PC-3 (cell line): ENCODE results near the gene ACADL. TPM values are rescaled to one million over a fixed set of nuclear protein-coding genes. Genes with fewer than 3 reads are reported as not detected.

ENCODE experiments used
- ATAC-seq: fragments of 200-7000 bp; cut with Tn5 transposase; 2 replicates; pipeline ENCODE4 v1.9.1; 2020; ENCODE audit warnings: mild to moderate bottlenecking, moderate library complexity
- BruUV-seq: library from RNA; stranded (reverse); fragments of 400-500 nt; replicated peaks from 2 replicates; lab custom pipeline; 2021; lab: Mats Ljungman, UMichigan
- CTCF ChIA-PET: fragments of 300-600 bp; sonication (Branson Sonifier 250); formaldehyde crosslinking; loops from one replicate; lab custom pipeline; 2022; ENCODE audit warnings: antibody characterized with exemption; lab: Charles Lee
- POLR2A ChIA-PET: fragments of 300-600 bp; sonication (Branson Sonifier 250); formaldehyde crosslinking; loops from one replicate; lab custom pipeline; 2022; ENCODE audit warnings: antibody characterized with exemption; ENCODE audit not compliant: unreplicated experiment; lab: Charles Lee
- DNase-seq: peaks from one replicate; pipeline ENCODE4 v3.0.0-alpha.2; 2015
- H2AFZ ChIP-seq: fragments of 300-600 bp; sonication (generic); 2 replicates; pipeline ENCODE4 v1.6.0; 2016; ENCODE audit warnings: antibody characterized with exemption, low read length
- H3F3A ChIP-seq: fragments of 300-600 bp; sonication (generic); one replicate; pipeline ENCODE4 v1.6.0; 2017; ENCODE audit warnings: antibody characterized with exemption, low read length, control low read depth, mild to moderate bottlenecking; ENCODE audit not compliant: unreplicated experiment
- H3K27ac ChIP-seq: fragments of 300-600 bp; sonication (generic); 2 replicates; pipeline ENCODE4 v1.5.1; 2016; ENCODE audit warnings: mild to moderate bottlenecking, low read length
- H3K27me3 ChIP-seq: fragments of 300-600 bp; sonication (generic); 2 replicates; pipeline ENCODE4 v1.6.1; 2016; ENCODE audit warnings: low read length, mixed read lengths
- H3K36me3 ChIP-seq: fragments of 300-600 bp; sonication (generic); 2 replicates; pipeline ENCODE4 v1.6.1; 2016; ENCODE audit warnings: low read depth, mixed run types, low read length, mixed read lengths
- H3K4me1 ChIP-seq: fragments of 300-600 bp; sonication (generic); 2 replicates; pipeline ENCODE4 v1.5.1; 2016; ENCODE audit warnings: low read length; ENCODE audit not compliant: insufficient read depth
- H3K4me2 ChIP-seq: fragments of 300-600 bp; sonication (generic); 2 replicates; pipeline ENCODE4 v1.6.0; 2016; ENCODE audit warnings: low read length
- H3K4me3 ChIP-seq: fragments of 300-600 bp; sonication (generic); 2 replicates; pipeline ENCODE4 v1.5.1; 2016; ENCODE audit warnings: mild to moderate bottlenecking, low read length, mixed read lengths
- H3K79me2 ChIP-seq: fragments of 300-600 bp; sonication (generic); 2 replicates; pipeline ENCODE4 v1.6.1; 2017; ENCODE audit warnings: low read length, mixed read lengths
- H3K9ac ChIP-seq: fragments of 300-600 bp; sonication (generic); 2 replicates; pipeline ENCODE4 v1.6.0; 2016; ENCODE audit warnings: mild to moderate bottlenecking, low read length
- H3K9me2 ChIP-seq: fragments of 300-600 bp; sonication (generic); replicated peaks from 2 replicates; pipeline ENCODE4 v1.6.1; 2016; ENCODE audit warnings: mixed run types, low read length, mixed read lengths
- H3K9me3 ChIP-seq: fragments of 300-600 bp; sonication (generic); 2 replicates; pipeline ENCODE4 v1.6.1; 2016; ENCODE audit warnings: low read length, mixed read lengths
- H4K20me1 ChIP-seq: fragments of 300-600 bp; sonication (generic); 2 replicates; pipeline ENCODE4 v1.6.1; 2016; ENCODE audit warnings: low read length, mixed read lengths
- EZH2 ChIP-seq: fragments of 300-600 bp; sonication (generic); IDR thresholded peaks from one replicate; pipeline ENCODE4 v1.6.1; 2017; ENCODE audit warnings: antibody characterized with exemption, mild to moderate bottlenecking, low read length; ENCODE audit not compliant: unreplicated experiment
- EZH2phosphoT487 ChIP-seq: fragments of 300-600 bp; sonication (generic); IDR thresholded peaks from 2 replicates; pipeline ENCODE4 v1.6.1; 2018; ENCODE audit warnings: mild to moderate bottlenecking, antibody characterized with exemption, low read length, borderline replicate concordance
- intact Hi-C: fragments of 100-400 bp; cut with micrococcal nuclease; formaldehyde crosslinking; loops from 2 replicates; pipeline ENCODE4 v1.9.0; 2023
- total RNA-seq: library from RNA; depleted of rRNA; stranded (reverse); fragments of >200 nt; gene quantifications from 2 replicates; pipeline ENCODE4 v1.2.3, GENCODE V29; 2014
- TF ChIP-seq, protein P1 (sequence below): fragments of 300-600 bp; sonication (generic); conservative IDR thresholded peaks from 2 replicates; pipeline ENCODE4 v1.5.1; 2017; ENCODE audit warnings: antibody characterized with exemption, low read depth, mild to moderate bottlenecking, low read length

Gene ACADL
- total RNA-seq, 1 experiment from 2014 or later: 0.07 TPM

- Histone ChIP-seq H3K4me2 (peak within 1 kb of the TSS; percentile 95), H4K20me1 (no peaks in the 10 kb centered on the region), H3K9ac (peak within 1 kb of the TSS; percentile 66), H3K9me3 (no peaks in the 10 kb centered on the region), H3K4me1 (peaks cover 17% of the 10 kb centered on the region), H3K4me3 (peak within 1 kb of the TSS; percentile 75), H3K79me2 (peaks cover 14% of the 10 kb centered on the region; the same call in 1 of the 2 replicates), H3K27ac (peak within 1 kb of the TSS; percentile 60), H3F3A (peaks cover 6% of the 10 kb centered on the region), H3K36me3 (no peaks in the 10 kb centered on the region), H3K27me3 (no peaks in the 10 kb centered on the region; the same call in 1 of the 2 replicates), H2AFZ (peak within 1 kb of the TSS; percentile 98), H3K9me2 (no peaks in the 10 kb centered on the region)
- BruUV-seq: TSS peak; percentile 32
- DNase-seq (peak; percentile 95), ATAC-seq (peak; percentile 84)
- intact Hi-C loops: loop anchor here (2.0 to 5.0 kb wide), 4 partner anchors 23 to 305 kb away; partner anchors contain the start of genes LANCL1 and RPE
- ChIA-PET CTCF (interaction anchor here (0.6 kb wide), 1 partner anchor 803 kb away, joined by 5 read pairs; no protein-coding TSS in a partner anchor), POLR2A (no interaction called here)
- TF ChIP-seq EZH2 (no peak), EZH2phosphoT487 (no peak)
- TF ChIP-seq, protein P1, sequence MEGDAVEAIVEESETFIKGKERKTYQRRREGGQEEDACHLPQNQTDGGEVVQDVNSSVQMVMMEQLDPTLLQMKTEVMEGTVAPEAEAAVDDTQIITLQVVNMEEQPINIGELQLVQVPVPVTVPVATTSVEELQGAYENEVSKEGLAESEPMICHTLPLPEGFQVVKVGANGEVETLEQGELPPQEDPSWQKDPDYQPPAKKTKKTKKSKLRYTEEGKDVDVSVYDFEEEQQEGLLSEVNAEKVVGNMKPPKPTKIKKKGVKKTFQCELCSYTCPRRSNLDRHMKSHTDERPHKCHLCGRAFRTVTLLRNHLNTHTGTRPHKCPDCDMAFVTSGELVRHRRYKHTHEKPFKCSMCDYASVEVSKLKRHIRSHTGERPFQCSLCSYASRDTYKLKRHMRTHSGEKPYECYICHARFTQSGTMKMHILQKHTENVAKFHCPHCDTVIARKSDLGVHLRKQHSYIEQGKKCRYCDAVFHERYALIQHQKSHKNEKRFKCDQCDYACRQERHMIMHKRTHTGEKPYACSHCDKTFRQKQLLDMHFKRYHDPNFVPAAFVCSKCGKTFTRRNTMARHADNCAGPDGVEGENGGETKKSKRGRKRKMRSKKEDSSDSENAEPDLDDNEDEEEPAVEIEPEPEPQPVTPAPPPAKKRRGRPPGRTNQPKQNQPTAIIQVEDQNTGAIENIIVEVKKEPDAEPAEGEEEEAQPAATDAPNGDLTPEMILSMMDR: no peak
Measured at GRCh38 chr2:210171309-210172218, 53.7 kb downstream of the ACADL start, which contains the start of gene KANSL1L. TSS of gene KANSL1L (minus strand) at chr2:210171409. CDS start at chr2:210154582, 16,827 bp downstream.

DNA sequence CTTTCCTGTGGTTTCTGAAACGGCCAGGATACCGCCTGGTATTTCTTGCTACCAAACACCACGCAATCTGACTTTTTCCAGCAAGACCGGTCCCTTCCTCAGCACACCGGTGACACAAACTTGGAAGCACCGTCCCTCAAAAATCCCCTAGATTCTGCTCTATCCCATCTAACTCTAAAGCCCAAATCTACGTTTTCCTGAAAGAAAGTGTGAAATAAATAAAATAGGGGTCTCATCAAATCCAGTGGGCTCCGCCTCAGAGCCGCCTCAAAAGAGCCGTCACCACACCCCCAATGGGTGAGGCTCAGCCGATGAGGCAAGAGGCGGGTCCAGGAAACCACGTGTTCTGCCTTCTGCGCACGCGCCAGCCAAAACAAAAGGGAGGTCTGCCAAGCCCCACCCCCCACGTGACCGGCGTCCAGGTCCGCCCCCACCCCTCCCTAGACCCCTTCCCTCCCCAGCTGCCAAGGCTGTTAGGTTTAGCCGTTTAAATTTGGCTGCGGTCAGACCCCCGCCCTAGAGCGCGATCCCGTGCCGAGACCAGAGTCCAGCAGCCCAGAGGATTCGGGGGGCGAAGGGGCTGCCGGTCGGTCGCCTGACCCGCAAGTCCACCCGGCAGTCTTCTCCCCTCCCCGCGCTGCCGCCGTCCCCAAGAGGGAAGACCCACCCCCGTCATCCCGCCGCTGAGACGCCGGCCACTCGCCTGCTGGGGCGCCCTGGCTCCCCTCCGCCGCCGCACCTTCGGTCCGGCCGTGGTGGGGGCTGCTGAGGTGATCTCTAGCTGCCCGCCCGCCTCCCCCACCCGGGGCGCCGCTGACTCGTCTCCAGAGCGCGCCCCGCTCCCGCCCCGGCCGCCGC, 54.6 kb downstream of the ACADL start:
- CTCF ChIA-PET: interaction anchor here (0.6 kb wide), 1 partner anchor 802 kb away, joined by 5 read pairs; no protein-coding TSS in a partner anchor
- intact Hi-C loops: loop anchor here (2.0 to 5.0 kb wide), 3 partner anchors 83 to 306 kb away; partner anchors contain the start of genes LANCL1 and RPE
- BruUV-seq: no TSS peak

More for the DNA sequence above, 54.6 kb downstream of the ACADL start:
- no peaks in the 10 kb centered on the region for H4K20me1 ChIP-seq
- ATAC-seq (peak; percentile 69), DNase-seq (peak; percentile 92)
- H2AFZ ChIP-seq: peak overlapping the region; percentile 96
- TF ChIP-seq EZH2phosphoT487: no peak
- TF ChIP-seq EZH2: no peak
- TF ChIP-seq, protein P1: no peak
- H3K9me3 ChIP-seq: no peaks in the 10 kb centered on the region
- peak overlapping the region; percentile 66 for H3K9ac ChIP-seq
- no peaks in the 10 kb centered on the region for H3K36me3 ChIP-seq
- peak overlapping the region; percentile 75 for H3K4me3 ChIP-seq
- no peaks in the 10 kb centered on the region for H3K9me2 ChIP-seq
- peaks cover 14% of the 10 kb centered on the region; the same call in 1 of the 2 replicates for H3K79me2 ChIP-seq
- H3K4me1 ChIP-seq: peaks cover 17% of the 10 kb centered on the region
- H3K4me2 ChIP-seq: peak overlapping the region; percentile 86
- peak overlapping the region; percentile 60 for H3K27ac ChIP-seq
- H3K27me3 ChIP-seq: no peaks in the 10 kb centered on the region
- POLR2A ChIA-PET: no interaction called here
- H3F3A ChIP-seq: peaks cover 6% of the 10 kb centered on the region
